K562 (cell line): ENCODE measurements around the gene RBM7. TPM values are rescaled to one million over a fixed set of nuclear protein-coding genes. Genes with fewer than 3 reads are reported as not detected.

Source experiments
- TOE1 ChIP-seq, 2 experiments: fragments of 450-650 bp in 1 of 2; sonication (generic) in 1 of 2; formaldehyde crosslinking in 1 of 2; IDR thresholded peaks; 2 replicates each; pipeline versions ENCODE4 v1.7.1 to v1.8.0; 2016 to 2022; ENCODE audit warnings: borderline replicate concordance in 2 of 2, mild to moderate bottlenecking in 2 of 2, antibody characterized with exemption in 1 of 2, inconsistent platforms in 1 of 2, low read depth in 1 of 2, missing genetic modification reagents in 1 of 2, moderate library complexity in 1 of 2
- ZC3H8 ChIP-seq: fragments of 450-650 bp; IDR thresholded peaks from 2 replicates; pipeline ENCODE4 v1.6.1; 2017
- ZNF282 ChIP-seq: sonication (generic); formaldehyde crosslinking; IDR thresholded peaks from 2 replicates; pipeline ENCODE4 v1.8.1; 2023; ENCODE audit warnings: missing genetic modification reagents
- polyA plus RNA-seq, 8 experiments: library from polyadenylated mRNA; depleted of rRNA in 4 of 8; stranded (reverse) in 5 of 8; unstranded in 3 of 8; fragments of >200 nt; fragmentation: Nextera tagmentation in 2 of 8; fragmentation: Illumina TruSeq in 1 of 8; extraction: Ambion mirVana in 2 of 8; extraction: Trizol in 1 of 8; gene quantifications; 2 replicates each; pipeline versions ENCODE4 v1.2.1 to v1.2.3, GENCODE V29; 2011 to 2014; ENCODE audit warnings: inconsistent platforms in 1 of 8, missing spikeins in 1 of 8
- total RNA-seq, 7 experiments: library from RNA; depleted of rRNA in 6 of 7; stranded (reverse); fragments of >200 nt in 6 of 7; fragmentation: Illumina TruSeq in 2 of 7; extraction: Trizol in 2 of 7; gene quantifications; 2 replicates each; pipeline versions ENCODE4 v1.2.1 to v1.2.3, GENCODE V29; 2011 to 2021; ENCODE audit warnings: low replicate concordance in 1 of 7
- TF ChIP-seq, protein P1 (sequence below): sonication (generic); formaldehyde crosslinking; IDR thresholded peaks from 2 replicates; pipeline ENCODE4 v1.8.0; 2023; ENCODE audit warnings: mild to moderate bottlenecking, missing genetic modification reagents
- TF ChIP-seq, protein P2 (sequence below): fragments of 250-450 bp; sonication (Bioruptor Pico); IDR thresholded peaks from 2 replicates; pipeline ENCODE4 v1.8.0; 2021; ENCODE audit warnings: mild to moderate bottlenecking, moderate library complexity
- TF ChIP-seq, protein P3 (sequence below): sonication (generic); formaldehyde crosslinking; IDR thresholded peaks from 2 replicates; pipeline ENCODE4 v1.8.0; 2023; ENCODE audit warnings: missing genetic modification reagents, mild to moderate bottlenecking, borderline replicate concordance
- TF ChIP-seq, protein P4 (sequence below): fragments of 450-650 bp; IDR thresholded peaks from 2 replicates; pipeline ENCODE4 v1.6.1; 2018; ENCODE audit not compliant: partially characterized antibody
- TF ChIP-seq, protein P5 (sequence below): sonication (generic); formaldehyde crosslinking; IDR thresholded peaks from 2 replicates; pipeline ENCODE4 v1.8.0; 2022; ENCODE audit warnings: mild to moderate bottlenecking, missing genetic modification reagents

Gene RBM7
- total and polyA plus RNA-seq, 9 of the 15 experiments (the other 6 are each of a cell fraction or from before 2014, with no cell fraction given): 26.0 to 76.8 (median 49.6) TPM

DNA sequence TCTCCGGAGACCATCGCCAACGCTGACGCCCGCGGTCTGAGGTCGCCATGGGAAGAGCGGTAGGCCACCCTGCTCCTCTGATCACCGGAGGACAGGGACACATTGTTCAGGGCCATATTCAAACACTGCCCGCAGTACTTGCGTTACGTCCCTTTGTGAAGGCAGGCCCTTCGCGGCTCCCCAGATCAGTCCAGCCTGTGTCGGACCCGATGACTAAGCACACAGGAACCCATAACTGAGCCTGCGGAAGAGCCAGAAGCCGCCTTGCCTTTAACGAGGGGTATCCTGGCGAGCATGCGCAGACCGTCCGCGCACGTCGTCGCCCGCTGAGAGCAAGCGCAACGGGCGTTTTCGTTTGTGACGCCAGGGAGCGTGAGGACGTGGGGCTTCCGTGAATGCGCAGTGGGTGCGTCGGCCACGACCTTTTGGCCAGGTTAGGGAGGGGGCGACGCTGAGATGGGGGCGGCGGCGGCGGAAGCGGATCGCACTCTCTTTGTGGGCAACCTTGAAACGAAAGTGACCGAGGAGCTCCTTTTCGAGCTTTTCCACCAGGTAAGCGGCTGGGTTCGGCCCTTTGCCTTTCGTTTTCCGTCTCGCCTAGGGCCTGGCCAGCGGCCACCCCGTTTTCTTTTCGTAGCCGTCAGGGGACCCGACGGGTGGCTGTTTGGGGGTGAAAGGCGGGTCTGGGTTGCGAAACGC lies at the start of gene RBM7, which contains the start of gene C11orf71 (continued):
- TF ChIP-seq, protein P1, sequence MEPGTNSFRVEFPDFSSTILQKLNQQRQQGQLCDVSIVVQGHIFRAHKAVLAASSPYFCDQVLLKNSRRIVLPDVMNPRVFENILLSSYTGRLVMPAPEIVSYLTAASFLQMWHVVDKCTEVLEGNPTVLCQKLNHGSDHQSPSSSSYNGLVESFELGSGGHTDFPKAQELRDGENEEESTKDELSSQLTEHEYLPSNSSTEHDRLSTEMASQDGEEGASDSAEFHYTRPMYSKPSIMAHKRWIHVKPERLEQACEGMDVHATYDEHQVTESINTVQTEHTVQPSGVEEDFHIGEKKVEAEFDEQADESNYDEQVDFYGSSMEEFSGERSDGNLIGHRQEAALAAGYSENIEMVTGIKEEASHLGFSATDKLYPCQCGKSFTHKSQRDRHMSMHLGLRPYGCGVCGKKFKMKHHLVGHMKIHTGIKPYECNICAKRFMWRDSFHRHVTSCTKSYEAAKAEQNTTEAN (CRISPR knock-in tag): 0 out of 2 replicates have a peak, but pooled peaks have one; percentile 20
- TF ChIP-seq, protein P2, sequence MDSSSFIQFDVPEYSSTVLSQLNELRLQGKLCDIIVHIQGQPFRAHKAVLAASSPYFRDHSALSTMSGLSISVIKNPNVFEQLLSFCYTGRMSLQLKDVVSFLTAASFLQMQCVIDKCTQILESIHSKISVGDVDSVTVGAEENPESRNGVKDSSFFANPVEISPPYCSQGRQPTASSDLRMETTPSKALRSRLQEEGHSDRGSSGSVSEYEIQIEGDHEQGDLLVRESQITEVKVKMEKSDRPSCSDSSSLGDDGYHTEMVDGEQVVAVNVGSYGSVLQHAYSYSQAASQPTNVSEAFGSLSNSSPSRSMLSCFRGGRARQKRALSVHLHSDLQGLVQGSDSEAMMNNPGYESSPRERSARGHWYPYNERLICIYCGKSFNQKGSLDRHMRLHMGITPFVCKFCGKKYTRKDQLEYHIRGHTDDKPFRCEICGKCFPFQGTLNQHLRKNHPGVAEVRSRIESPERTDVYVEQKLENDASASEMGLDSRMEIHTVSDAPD (CRISPR knock-in tag): no peak
- TF ChIP-seq TOE1 (IDR thresholded peaks at IDR 0.05; ENCODE audit: borderline replicate concordance): peak; percentile 88
- TF ChIP-seq TOE1 (CRISPR knock-in tag; IDR thresholded peaks at IDR 0.05; ENCODE audit: borderline replicate concordance, low read depth): no peak
- TF ChIP-seq, protein P3, sequence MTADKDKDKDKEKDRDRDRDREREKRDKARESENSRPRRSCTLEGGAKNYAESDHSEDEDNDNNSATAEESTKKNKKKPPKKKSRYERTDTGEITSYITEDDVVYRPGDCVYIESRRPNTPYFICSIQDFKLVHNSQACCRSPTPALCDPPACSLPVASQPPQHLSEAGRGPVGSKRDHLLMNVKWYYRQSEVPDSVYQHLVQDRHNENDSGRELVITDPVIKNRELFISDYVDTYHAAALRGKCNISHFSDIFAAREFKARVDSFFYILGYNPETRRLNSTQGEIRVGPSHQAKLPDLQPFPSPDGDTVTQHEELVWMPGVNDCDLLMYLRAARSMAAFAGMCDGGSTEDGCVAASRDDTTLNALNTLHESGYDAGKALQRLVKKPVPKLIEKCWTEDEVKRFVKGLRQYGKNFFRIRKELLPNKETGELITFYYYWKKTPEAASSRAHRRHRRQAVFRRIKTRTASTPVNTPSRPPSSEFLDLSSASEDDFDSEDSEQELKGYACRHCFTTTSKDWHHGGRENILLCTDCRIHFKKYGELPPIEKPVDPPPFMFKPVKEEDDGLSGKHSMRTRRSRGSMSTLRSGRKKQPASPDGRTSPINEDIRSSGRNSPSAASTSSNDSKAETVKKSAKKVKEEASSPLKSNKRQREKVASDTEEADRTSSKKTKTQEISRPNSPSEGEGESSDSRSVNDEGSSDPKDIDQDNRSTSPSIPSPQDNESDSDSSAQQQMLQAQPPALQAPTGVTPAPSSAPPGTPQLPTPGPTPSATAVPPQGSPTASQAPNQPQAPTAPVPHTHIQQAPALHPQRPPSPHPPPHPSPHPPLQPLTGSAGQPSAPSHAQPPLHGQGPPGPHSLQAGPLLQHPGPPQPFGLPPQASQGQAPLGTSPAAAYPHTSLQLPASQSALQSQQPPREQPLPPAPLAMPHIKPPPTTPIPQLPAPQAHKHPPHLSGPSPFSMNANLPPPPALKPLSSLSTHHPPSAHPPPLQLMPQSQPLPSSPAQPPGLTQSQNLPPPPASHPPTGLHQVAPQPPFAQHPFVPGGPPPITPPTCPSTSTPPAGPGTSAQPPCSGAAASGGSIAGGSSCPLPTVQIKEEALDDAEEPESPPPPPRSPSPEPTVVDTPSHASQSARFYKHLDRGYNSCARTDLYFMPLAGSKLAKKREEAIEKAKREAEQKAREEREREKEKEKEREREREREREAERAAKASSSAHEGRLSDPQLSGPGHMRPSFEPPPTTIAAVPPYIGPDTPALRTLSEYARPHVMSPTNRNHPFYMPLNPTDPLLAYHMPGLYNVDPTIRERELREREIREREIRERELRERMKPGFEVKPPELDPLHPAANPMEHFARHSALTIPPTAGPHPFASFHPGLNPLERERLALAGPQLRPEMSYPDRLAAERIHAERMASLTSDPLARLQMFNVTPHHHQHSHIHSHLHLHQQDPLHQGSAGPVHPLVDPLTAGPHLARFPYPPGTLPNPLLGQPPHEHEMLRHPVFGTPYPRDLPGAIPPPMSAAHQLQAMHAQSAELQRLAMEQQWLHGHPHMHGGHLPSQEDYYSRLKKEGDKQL (CRISPR knock-in tag): no peak
- no peak for TF ChIP-seq ZNF282 (CRISPR knock-in tag)
- TF ChIP-seq, protein P4, sequence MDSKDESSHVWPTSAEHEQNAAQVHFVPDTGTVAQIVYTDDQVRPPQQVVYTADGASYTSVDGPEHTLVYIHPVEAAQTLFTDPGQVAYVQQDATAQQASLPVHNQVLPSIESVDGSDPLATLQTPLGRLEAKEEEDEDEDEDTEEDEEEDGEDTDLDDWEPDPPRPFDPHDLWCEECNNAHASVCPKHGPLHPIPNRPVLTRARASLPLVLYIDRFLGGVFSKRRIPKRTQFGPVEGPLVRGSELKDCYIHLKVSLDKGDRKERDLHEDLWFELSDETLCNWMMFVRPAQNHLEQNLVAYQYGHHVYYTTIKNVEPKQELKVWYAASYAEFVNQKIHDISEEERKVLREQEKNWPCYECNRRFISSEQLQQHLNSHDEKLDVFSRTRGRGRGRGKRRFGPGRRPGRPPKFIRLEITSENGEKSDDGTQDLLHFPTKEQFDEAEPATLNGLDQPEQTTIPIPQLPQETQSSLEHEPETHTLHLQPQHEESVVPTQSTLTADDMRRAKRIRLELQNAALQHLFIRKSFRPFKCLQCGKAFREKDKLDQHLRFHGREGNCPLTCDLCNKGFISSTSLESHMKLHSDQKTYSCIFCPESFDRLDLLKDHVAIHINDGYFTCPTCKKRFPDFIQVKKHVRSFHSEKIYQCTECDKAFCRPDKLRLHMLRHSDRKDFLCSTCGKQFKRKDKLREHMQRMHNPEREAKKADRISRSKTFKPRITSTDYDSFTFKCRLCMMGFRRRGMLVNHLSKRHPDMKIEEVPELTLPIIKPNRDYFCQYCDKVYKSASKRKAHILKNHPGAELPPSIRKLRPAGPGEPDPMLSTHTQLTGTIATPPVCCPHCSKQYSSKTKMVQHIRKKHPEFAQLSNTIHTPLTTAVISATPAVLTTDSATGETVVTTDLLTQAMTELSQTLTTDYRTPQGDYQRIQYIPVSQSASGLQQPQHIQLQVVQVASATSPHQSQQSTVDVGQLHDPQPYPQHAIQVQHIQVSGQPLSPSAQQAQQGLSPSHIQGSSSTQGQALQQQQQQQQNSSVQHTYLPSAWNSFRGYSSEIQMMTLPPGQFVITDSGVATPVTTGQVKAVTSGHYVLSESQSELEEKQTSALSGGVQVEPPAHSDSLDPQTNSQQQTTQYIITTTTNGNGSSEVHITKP: peak; percentile 97
- TF ChIP-seq ZC3H8: peak; percentile 47; the same call in 1 of the 2 replicates
- TF ChIP-seq, protein P5, sequence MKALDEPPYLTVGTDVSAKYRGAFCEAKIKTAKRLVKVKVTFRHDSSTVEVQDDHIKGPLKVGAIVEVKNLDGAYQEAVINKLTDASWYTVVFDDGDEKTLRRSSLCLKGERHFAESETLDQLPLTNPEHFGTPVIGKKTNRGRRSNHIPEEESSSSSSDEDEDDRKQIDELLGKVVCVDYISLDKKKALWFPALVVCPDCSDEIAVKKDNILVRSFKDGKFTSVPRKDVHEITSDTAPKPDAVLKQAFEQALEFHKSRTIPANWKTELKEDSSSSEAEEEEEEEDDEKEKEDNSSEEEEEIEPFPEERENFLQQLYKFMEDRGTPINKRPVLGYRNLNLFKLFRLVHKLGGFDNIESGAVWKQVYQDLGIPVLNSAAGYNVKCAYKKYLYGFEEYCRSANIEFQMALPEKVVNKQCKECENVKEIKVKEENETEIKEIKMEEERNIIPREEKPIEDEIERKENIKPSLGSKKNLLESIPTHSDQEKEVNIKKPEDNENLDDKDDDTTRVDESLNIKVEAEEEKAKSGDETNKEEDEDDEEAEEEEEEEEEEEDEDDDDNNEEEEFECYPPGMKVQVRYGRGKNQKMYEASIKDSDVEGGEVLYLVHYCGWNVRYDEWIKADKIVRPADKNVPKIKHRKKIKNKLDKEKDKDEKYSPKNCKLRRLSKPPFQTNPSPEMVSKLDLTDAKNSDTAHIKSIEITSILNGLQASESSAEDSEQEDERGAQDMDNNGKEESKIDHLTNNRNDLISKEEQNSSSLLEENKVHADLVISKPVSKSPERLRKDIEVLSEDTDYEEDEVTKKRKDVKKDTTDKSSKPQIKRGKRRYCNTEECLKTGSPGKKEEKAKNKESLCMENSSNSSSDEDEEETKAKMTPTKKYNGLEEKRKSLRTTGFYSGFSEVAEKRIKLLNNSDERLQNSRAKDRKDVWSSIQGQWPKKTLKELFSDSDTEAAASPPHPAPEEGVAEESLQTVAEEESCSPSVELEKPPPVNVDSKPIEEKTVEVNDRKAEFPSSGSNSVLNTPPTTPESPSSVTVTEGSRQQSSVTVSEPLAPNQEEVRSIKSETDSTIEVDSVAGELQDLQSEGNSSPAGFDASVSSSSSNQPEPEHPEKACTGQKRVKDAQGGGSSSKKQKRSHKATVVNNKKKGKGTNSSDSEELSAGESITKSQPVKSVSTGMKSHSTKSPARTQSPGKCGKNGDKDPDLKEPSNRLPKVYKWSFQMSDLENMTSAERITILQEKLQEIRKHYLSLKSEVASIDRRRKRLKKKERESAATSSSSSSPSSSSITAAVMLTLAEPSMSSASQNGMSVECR (CRISPR knock-in tag): peak; percentile 71; the same call in 1 of the 2 replicates
